Stimulated activated CD4-positive, alpha-beta T cell treated with anti-CD3 and anti-CD28 coated beads, Interleukin-4, amount 100 ng/mL, for 4 hours (primary cell): ENCODE results near the gene KIAA1671.
A peak's percentile ranks its signal among the peaks of the same experiment; 100 is the strongest.
"Not testable (repeated sequence)": the region's sequence is repeated elsewhere in the genome, so short reads cannot be mapped to it uniquely, and the experiment has no call there.

Experiments used
- DNase-seq, 2 experiments: peaks; one replicate each; pipeline ENCODE4 v3.0.0-alpha.2; 2020

Gene KIAA1671

GRCh38 chr22:25177226-25177625, 224.7 kb downstream of the KIAA1671 start:
- DNase-seq, result no peak

DNA sequence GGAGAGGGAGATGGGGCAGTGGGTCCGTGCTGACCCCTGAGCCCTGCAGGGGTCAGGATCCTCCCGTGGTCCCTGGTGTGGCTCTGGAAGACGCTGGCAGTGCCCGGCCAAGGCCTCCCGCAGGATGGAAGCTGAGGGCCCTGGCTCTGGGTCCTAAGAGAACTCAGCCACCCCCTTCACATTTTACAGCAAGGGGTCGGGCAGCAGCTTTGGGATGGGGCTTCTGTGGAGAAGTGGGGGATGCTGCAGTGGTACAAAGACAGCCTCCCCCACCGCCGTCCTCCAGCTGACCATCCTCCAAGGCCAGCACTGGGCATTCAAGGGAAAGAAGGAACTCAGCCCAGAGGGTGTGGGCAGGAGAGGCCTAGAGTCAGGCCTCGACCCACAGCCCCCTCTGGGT, 225.4 kb downstream of the KIAA1671 start:
- no peak for DNase-seq

DNA sequence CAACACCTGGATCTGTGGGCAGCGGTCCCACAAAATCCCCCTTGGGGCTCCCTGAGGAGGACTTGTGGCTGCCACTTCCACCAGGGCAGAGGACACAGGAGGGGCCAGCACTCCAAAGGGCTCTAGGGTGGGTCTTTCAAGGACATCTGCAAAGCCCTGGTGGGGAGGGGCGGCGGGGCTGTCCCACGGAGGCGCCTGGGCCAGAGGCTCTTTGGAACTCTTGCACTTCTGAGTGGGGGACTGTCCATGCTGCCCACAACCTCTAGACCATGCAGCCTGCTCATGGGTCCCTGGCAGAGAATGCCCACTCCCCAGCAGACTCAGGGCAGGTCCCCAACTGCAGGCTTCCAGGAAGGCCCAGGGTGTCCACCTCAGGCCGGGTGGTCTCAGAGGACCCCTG, 225.8 kb downstream of the KIAA1671 start:
- DNase-seq, result peak in 1 of 2 experiments; percentile 4

DNA sequence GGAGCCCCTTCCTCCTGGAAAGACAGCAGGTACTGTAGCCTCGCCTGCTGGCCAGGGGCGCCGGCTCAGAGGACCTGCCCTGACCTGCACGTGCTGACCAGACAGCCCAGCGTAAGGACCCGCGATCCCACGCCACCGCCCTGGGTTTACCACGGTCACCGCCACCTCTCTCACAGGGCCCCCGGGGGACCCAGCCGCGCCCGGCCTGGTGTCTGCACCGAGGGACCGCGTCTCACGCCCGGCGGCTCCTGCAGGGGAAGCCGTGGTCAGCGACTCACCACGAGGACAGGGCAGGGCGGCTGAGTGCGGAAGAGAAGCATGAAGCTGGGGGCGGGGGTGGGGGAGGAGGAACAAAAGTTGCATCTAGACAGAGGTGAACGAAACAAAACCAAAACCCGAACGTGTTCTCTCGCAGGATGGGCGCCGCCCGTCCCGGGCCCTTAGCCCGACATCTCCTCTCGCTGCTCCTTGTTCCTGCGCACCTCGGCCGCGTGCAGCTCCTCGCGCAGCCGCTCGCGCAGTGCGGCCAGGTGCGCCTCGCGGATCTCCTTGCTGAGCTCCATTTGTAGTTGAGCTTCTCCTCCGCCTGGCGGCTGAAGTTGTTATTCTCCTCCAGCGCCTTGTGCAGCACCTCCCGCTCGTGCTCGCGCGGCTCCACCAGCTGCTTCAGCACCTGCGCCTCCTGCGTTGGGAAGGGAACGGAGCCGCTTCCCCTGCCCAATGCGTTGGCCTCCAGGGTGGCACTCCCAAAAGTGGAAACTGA, 226.5 kb downstream of the KIAA1671 start:
- DNase-seq, result not testable (repeated sequence)

- DNase-seq, result no peak
Observed at GRCh38 chr22:25182131-25183110, 229.9 kb downstream of the KIAA1671 start.

DNA sequence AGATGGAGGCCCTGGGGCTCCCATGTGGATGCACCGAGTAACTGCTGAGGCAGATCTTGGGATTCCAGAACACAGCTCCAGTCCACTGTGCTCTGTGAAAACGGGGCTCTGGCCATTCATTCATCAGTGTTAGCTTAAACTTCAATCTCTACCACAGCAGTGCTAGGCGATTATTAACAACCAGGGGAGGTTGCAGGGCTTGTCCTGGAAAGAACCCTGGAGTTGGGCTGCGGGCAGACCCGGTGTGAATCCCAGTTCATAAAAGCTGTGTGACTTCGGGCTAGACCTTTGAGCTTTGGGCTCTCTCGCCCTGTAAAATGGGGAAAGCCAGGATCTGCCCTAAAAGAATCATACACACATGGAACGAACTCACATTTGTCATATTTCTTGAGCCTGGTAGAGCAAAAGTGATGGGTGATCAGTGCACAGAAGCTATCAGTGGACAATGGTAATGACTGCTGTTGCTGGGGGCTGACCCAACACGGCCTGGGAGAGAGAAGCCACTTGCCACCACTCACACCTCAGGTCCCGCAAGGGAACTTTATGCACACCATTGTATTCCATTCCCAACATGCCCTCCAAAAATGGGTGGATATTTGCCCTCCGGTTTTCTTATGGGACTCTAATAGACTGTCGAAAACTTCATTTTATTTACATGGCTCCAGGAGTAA, 231.6 kb downstream of the KIAA1671 start:
- DNase-seq, result no peak

DNA sequence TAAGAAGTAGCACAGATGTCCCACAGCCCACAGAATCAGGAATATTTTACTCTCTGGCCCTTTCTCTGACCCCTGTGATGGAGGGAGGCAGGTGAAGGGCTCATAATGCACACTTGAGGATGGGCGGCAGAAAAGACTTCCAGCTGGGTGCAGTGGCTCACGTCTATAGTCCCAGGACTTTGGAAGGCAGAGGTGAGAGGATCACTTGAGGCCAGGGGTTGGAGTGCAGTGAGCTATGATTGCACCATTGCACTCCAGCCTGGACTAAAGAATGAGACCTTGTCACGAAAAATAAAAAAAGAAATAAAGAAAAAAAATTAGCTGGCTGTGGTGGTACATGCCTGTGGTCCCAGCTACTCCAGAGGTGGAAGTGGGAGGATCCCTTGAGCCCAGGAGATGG, 233.6 kb downstream of the KIAA1671 start:
- no peak for DNase-seq

DNA sequence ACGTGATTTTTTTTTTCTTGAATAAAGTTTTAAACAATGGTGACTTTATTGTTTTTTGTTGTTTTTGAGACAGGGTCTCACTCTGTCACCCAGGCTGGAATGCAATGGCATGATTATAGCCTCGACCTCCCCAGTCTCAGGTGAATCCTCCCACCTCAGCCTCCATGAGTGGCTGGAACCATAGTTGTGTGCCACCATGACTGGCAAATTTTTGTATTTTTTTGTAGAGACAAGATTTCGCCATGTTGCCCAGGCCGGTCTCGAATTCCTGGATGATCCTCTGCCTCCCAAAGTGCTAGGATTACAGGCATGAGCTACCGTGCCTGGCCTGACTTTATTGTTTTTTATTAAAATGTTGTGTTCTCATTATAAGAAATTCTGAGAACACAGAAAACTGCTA, 235.0 kb downstream of the KIAA1671 start:
- no peak for DNase-seq

- DNase-seq, result no peak
Observed at GRCh38 chr22:25192406-25192805, 239.9 kb downstream of the KIAA1671 start.

- no peak for DNase-seq
Observed at GRCh38 chr22:25193130-25193529, 240.6 kb downstream of the KIAA1671 start.

DNA sequence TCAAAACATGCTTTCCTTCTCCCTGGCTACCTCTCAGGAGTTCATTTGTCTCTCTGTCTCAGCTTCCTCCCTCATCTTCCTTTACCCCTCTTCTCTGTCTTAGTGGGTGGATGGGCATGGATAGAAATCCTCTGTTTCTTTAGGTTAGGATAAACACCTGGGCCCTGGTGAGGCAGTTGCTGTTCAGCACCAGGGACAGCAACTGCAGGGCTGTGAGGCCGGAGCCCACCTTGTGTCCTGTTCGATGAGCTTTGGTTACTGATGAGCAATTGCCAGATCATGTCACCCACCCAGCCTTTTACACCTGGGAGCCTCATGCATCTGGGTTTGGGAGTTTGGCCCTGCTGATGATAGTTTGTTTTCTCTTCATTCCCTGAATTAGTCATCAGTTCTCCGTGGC, 241.0 kb downstream of the KIAA1671 start:
- no peak for DNase-seq

GRCh38 chr22:25196326-25196725, 243.8 kb downstream of the KIAA1671 start:
- no peak for DNase-seq

DNA sequence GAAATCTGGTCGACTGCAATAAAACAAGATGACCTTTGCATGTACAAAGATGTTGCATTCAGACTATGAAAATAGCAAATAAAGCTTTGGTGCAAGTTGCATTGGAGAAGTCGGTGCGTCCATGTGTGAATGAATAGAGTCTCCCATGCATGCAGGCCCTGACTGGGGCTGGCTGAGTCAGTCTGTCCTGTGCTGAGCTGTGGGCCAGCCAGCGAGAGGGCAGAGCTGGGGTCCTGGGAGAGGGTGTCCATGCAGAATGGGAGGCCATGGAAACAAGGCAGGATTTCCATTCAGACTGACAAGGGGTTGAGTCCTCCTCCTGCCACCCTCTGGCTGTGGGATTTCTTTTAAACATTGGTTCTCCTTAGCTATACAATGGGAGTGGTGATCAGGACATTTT, 244.8 kb downstream of the KIAA1671 start:
- DNase-seq, result no peak

- DNase-seq, result no peak
Observed at GRCh38 chr22:25199731-25200520, 247.4 kb downstream of the KIAA1671 start, which contains the start of gene CRYBB3. TSS of gene CRYBB3 (plus strand) at chr22:25199858. CDS start at chr22:25201397, 1,539 bp downstream.

GRCh38 chr22:25200967-25201366, 248.5 kb downstream of the KIAA1671 start:
- no peak for DNase-seq

- DNase-seq, result no peak
Observed at GRCh38 chr22:25201557-25202273, 249.2 kb downstream of the KIAA1671 start.

DNA sequence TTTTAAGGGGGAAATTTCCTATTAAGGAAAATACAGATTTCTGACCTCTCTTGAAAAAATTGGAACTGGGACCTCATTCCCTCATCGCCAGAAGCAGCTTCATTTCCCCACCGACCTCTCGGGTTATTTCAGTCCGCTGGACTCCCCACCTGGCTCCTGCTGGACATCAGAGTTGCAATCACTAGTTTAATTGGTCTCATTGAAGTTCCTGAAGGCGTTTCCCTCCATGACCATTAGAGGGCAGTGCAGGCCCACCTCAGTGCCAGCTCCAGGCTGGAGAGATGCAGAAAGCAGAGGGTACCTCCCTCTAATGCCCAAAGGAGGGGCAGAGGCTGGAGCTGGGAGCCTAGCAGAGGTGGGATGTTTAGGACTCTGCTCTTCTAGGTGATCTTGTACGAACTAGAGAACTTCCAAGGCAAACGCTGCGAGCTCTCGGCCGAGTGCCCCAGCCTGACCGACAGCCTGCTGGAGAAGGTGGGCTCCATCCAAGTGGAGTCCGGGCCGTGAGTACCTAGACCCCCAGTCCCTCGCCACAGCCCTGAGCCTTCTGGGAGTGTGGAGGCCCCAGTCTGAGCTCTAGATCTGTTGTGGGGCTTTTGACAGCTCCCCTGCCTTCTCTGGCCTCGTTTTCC, 249.9 kb downstream of the KIAA1671 start:
- DNase-seq, result peak; percentile 33 to 45

DNA sequence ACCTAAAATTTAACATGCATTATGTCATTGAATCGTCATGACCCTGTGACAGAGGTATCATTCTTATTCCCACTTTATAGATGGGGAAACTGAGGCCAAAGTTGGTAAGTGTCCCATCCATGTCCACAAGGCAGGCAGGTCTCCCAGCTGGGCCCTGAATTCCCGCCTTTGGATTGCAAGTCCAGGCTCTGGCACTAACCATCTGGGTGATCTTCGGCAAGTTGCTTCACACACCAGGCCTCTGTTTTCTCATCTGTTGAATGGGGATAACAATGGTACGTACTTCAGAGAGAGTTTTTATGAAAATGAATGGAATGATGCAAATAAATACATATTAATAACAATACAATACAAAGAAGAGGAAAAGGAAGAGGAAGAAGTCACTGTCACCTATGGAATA, 250.6 kb downstream of the KIAA1671 start:
- no peak for DNase-seq

DNA sequence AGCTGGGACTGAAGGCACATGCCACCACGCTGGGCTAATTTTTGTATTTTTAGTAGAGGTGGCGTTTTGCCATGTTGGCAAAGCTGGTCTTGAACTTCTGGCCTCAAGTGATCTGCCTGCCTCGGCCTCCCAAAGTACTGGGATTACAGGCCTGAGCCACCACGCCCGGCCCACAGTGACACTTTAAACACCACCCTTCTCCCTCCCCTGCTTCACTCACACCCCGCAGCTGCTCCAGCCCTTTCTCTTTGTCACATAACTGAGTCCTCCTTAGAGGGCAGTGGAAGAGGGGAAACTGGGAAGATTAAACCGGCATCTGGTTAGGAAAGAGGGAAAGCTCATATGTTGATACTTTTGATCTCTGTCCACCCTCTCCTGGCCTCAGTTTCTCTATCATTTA, 252.0 kb downstream of the KIAA1671 start:
- not testable (repeated sequence) for DNase-seq

- DNase-seq, result no peak
Observed at GRCh38 chr22:25205847-25206246, 253.3 kb downstream of the KIAA1671 start.

- no peak for DNase-seq
Observed at GRCh38 chr22:25206998-25207397, 254.5 kb downstream of the KIAA1671 start.
